SH-SY5Y (cell line): ENCODE results near the gene VPS33A.

ENCODE experiments used
- GATA2 ChIP-seq: IDR thresholded peaks from 2 replicates; pipeline ENCODE4 v1.6.1; 2011; ENCODE audit warnings: mild to moderate bottlenecking, low read depth, low read length
- GATA3 ChIP-seq: IDR thresholded peaks from 2 replicates; pipeline ENCODE4 v1.6.1; 2011; ENCODE audit warnings: low read depth, mild to moderate bottlenecking, low read length, moderate library complexity

DNA sequence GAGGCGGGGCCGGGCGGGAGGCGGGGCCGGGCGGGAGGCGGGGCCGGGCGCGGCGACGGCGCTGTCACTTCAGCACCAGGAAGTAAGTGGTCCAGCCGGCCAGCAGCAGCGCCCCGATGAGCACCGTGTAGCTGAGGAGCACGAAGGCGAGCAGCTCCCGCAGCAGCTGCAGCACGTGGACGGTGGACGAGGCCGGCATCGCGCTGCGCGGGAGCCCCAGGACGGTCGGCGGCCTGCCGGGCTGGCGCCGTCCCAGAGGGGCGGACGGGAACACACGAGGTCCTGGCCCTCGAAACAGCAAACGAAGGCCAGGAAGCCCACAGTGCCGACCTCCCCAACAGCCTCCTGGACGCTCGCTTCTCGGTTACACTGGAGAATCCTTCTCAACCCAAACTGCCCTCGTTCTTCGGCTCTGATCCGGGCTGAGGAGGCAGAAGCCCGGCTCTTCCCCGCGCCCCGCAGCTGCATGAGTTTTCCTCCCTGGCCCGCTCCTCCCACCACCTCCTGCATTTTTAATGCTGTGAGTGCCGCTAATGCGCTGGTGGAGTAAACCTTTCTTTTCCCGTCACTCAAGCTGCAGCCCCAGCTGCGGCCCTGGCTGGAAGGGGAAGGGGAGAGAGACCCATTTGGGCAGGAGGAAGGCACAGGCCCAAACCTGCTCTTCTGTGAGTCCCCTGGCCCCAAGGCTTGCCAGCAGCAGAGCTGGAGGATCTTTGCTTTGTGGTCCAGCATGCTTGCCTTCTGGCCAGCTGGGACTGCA, 39.7 kb downstream of the VPS33A start:
- TF ChIP-seq GATA2 (no peak), GATA3 (no peak)
